ENCODE measurements around the gene PHPT1. TPM values are rescaled to one million over a fixed set of nuclear protein-coding genes. Genes with fewer than 3 reads are reported as not detected.

Gene PHPT1
- total RNA-seq, 1 experiment from 2014 or later: 161 TPM

DNA sequence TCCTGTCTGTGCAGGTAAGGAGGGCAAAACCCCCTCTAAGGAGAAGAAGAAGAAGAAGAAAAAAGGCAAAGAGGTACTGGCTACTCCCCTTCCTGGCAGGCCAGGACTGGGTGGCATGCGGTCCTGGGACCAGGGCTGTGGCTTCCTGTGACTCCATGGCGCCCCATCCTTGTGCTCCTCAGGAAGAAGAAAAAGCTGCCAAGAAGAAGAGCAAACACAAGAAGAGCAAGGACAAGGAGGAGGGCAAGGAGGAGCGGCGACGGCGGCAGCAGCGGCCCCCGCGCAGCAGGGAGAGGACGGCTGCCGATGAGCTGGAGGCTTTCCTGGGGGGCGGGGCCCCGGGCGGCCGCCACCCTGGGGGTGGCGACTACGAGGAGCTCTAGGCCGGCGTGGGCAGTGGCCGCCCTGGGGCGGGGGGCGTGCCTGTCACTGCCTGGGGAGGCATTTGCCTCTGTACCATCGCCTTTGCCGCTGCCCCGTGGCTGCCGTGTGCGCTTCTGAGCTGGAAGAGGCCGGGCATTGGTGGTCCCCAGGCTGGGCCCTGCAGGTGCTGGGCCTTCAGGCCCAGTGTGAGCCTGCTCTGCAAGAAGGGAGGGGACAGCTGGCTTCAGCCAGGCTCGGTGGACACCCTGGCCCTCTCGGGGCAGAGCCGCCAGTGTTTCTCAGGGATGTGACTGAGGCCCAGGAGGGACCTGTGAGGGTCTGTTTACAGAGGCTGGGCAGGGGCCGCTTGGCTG is 8.9 kb upstream of the PHPT1 start:
- peaks cover 2% of the 10 kb centered on the region; the same call in 1 of the 2 replicates for H3K4me1 ChIP-seq (ENCODE audit: insufficient read depth, low read length)

More for the DNA sequence above, 8.9 kb upstream of the PHPT1 start:
- Histone ChIP-seq H2BK120ac (ENCODE audit: low read depth, low read length, poor library complexity, severe bottlenecking) (no peak overlapping the region), H3K4me2 (ENCODE audit: insufficient read depth, insufficient read length, low read length) (no peak overlapping the region), H3K4ac (ENCODE audit: low read depth, low read length) (no peak overlapping the region), H4K5ac (ENCODE audit: insufficient read length, low read depth, low read length) (no peak overlapping the region), H3K79me2 (ENCODE audit: insufficient read depth, low read length) (no peaks in the 10 kb centered on the region), H3K9ac (ENCODE audit: extremely low read depth, insufficient read length, low read length) (no peak overlapping the region), H2AFZ (ENCODE audit: low read length) (no peak overlapping the region), H2BK20ac (ENCODE audit: low read depth, low read length, poor library complexity, severe bottlenecking) (no peak overlapping the region), H3K79me1 (ENCODE audit: insufficient read depth, low read depth, low read length, poor library complexity, severe bottlenecking) (no peaks in the 10 kb centered on the region), H2BK15ac (ENCODE audit: low read depth, low read length) (no peak overlapping the region), H3K23ac (ENCODE audit: insufficient read length, low read depth, low read length) (no peak overlapping the region), H2AK5ac (ENCODE audit: insufficient read length, low read length) (no peak overlapping the region), H3K56ac (ENCODE audit: insufficient read length, low read depth, low read length) (no peak overlapping the region), H3K27ac (ENCODE audit: insufficient read length, low read depth, low read length) (no peak overlapping the region), H3K9me3 (ENCODE audit: control insufficient read depth, low read depth, low read length) (no peaks in the 10 kb centered on the region), H3K27me3 (ENCODE audit: insufficient read depth, low read length) (no peaks in the 10 kb centered on the region), H4K91ac (ENCODE audit: insufficient read length, low read depth, low read length) (no peak overlapping the region), H3K14ac (ENCODE audit: insufficient read depth, low read length) (no peak overlapping the region), H4K8ac (replicated peaks; ENCODE audit: insufficient read length, low read depth, low read length) (no peak overlapping the region), H3K18ac (ENCODE audit: insufficient read length, low read depth, low read length) (no peak overlapping the region), H4K20me1 (ENCODE audit: control insufficient read depth, insufficient read depth, insufficient read length) (no peaks in the 10 kb centered on the region), H2BK12ac (ENCODE audit: insufficient read length, low read depth, low read length) (no peak overlapping the region), H3T11ph (ENCODE audit: low read length) (no peak overlapping the region), H2BK5ac (ENCODE audit: insufficient read length, low read length) (no peak overlapping the region), H3K23me2 (ENCODE audit: insufficient read length, low read depth, low read length, poor library complexity, severe bottlenecking) (no peaks in the 10 kb centered on the region)
- DNase-seq: peak; percentile 48
- H3K4me1 Mint-ChIP-seq: peaks cover 16 to 28% of the 10 kb centered on the region in 2 experiments
- H3K27me3 Mint-ChIP-seq (ENCODE audit: low read depth): peaks cover 9% of the 10 kb centered on the region; the same call in 1 of the 2 replicates
- peak overlapping the region; percentile 87 to 93 (median 91); a peak in 5 of 7 replicates for H3K27ac Mint-ChIP-seq
- no peaks in the 10 kb centered on the region for H3K9me3 Mint-ChIP-seq
- TF ChIP-seq, protein P1, sequence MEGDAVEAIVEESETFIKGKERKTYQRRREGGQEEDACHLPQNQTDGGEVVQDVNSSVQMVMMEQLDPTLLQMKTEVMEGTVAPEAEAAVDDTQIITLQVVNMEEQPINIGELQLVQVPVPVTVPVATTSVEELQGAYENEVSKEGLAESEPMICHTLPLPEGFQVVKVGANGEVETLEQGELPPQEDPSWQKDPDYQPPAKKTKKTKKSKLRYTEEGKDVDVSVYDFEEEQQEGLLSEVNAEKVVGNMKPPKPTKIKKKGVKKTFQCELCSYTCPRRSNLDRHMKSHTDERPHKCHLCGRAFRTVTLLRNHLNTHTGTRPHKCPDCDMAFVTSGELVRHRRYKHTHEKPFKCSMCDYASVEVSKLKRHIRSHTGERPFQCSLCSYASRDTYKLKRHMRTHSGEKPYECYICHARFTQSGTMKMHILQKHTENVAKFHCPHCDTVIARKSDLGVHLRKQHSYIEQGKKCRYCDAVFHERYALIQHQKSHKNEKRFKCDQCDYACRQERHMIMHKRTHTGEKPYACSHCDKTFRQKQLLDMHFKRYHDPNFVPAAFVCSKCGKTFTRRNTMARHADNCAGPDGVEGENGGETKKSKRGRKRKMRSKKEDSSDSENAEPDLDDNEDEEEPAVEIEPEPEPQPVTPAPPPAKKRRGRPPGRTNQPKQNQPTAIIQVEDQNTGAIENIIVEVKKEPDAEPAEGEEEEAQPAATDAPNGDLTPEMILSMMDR (conservative IDR thresholded peaks at IDR 0.05): no peak
- peaks cover 0 to 15% (median 15%) of the 10 kb centered on the region in 3 experiments; a peak in 4 of 7 replicates for H3K36me3 Mint-ChIP-seq (ENCODE audit: insufficient read depth in 1 of 3, low read depth in 3 of 3)
- no peak overlapping the region for H3K4me3 Mint-ChIP-seq
- whole genome bisulfite sequencing (ENCODE audit: extremely low coverage, insufficient read length, low lambda C conversion rate): no CpG with 5 or more reads among the region's 32 CpGs
